Type B pancreatic cell (in vitro differentiated cells): ENCODE data around the gene OST4. TPM values are rescaled to one million over a fixed set of nuclear protein-coding genes. Genes with fewer than 3 reads are reported as not detected.

Experiments used
- DNase-seq: peaks from one replicate; pipeline ENCODE4 v3.0.0; 2021; ENCODE audit warnings: mixed read lengths; ENCODE audit not compliant: unreplicated experiment; ENCODE audit errors: extremely low spot score
- H3K27ac Mint-ChIP-seq: 2 replicates; pipeline ENCODE4 v1.8.0; 2021; ENCODE audit warnings: mild to moderate bottlenecking, mixed read lengths
- H3K27me3 Mint-ChIP-seq: 2 replicates; pipeline ENCODE4 v1.8.0; 2021; ENCODE audit warnings: mixed read lengths
- H3K36me3 Mint-ChIP-seq: 2 replicates; pipeline ENCODE4 v1.8.0; 2021; ENCODE audit warnings: mixed read lengths
- H3K4me1 Mint-ChIP-seq: one replicate; pipeline ENCODE4 v1.8.0; 2021; ENCODE audit warnings: mixed read lengths; ENCODE audit not compliant: unreplicated experiment
- H3K4me3 Mint-ChIP-seq: 2 replicates; pipeline ENCODE4 v1.8.0; 2021; ENCODE audit warnings: mild to moderate bottlenecking, mixed read lengths
- H3K9me3 Mint-ChIP-seq: 2 replicates; pipeline ENCODE4 v1.8.0; 2021; ENCODE audit warnings: mixed read lengths
- total RNA-seq: library from RNA; stranded (reverse); gene quantifications from 2 replicates; pipeline ENCODE4 v1.2.1, GENCODE V29; 2021; ENCODE audit warnings: low replicate concordance
- TF ChIP-seq, protein P1 (sequence below): fragments of 200-600 bp; sonication (generic); conservative IDR thresholded peaks from 2 replicates; pipeline ENCODE4 v1.5.0; 2021; ENCODE audit warnings: antibody characterized with exemption, mild to moderate bottlenecking

Gene OST4
- total RNA-seq, 1 donor from 2014 or later, result 298 TPM

DNA sequence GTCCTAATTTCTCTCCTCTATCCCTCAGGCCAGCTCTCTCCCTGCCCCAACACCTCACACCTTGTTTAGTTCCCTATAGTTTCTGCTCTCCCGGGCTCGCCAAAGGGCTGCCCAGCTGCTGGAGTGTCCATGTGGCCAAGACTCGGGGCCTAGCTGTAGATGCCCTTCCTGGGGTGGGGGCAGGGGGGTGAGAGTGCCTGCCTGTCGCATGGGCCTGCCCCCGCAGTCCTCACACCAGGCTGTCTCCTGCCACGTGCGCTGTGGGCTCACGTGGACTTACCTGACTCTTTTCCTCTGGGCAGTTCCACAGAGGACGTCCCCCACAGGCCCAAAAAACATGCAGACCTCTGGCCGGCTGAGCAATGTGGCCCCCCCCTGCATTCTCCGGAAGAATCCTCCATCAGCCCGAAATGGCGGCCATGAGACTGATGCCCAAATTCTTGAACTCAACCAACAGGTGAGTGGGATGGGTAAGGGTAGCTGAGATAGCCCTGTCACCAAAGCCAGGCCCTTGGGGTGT lies 46.1 kb downstream of the OST4 start:
- Mint-ChIP-seq H3K4me1 (peaks cover 17% of the 10 kb centered on the region), H3K4me3 (no peak overlapping the region), H3K27ac (no peak overlapping the region), H3K9me3 (no peaks in the 10 kb centered on the region), H3K36me3 (peaks cover 7% of the 10 kb centered on the region), H3K27me3 (no peaks in the 10 kb centered on the region)
- DNase-seq, result no peak
- TF ChIP-seq, protein P1, sequence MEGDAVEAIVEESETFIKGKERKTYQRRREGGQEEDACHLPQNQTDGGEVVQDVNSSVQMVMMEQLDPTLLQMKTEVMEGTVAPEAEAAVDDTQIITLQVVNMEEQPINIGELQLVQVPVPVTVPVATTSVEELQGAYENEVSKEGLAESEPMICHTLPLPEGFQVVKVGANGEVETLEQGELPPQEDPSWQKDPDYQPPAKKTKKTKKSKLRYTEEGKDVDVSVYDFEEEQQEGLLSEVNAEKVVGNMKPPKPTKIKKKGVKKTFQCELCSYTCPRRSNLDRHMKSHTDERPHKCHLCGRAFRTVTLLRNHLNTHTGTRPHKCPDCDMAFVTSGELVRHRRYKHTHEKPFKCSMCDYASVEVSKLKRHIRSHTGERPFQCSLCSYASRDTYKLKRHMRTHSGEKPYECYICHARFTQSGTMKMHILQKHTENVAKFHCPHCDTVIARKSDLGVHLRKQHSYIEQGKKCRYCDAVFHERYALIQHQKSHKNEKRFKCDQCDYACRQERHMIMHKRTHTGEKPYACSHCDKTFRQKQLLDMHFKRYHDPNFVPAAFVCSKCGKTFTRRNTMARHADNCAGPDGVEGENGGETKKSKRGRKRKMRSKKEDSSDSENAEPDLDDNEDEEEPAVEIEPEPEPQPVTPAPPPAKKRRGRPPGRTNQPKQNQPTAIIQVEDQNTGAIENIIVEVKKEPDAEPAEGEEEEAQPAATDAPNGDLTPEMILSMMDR, result no peak

DNA sequence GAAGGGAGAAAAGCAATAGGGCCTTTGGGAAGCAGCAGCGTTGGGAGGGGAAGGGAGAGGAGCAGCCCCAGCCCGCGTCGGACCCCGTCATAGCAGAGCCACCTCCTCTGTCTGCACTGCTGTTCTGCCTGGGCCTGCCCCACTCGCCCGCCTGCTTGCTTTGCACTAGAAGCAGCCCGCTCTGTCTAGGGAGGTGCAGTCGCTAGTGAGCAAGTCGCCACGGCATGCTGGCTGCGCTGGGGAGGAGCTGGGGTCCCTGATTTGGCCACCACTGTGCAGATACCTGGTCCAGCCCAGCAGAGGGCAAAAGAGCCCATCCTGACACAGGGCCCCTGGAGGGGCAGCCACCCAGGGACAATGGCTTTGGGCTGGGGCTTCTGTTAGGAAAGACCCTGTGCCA lies 46.6 kb downstream of the OST4 start:
- TF ChIP-seq, protein P1, result peak; percentile 19
- peaks cover 7% of the 10 kb centered on the region for H3K36me3 Mint-ChIP-seq
- no peak overlapping the region for H3K27ac Mint-ChIP-seq
- DNase-seq, result no peak
- no peak overlapping the region for H3K4me3 Mint-ChIP-seq
- peaks cover 19% of the 10 kb centered on the region for H3K4me1 Mint-ChIP-seq
- H3K27me3 Mint-ChIP-seq, result no peaks in the 10 kb centered on the region
- H3K9me3 Mint-ChIP-seq, result no peaks in the 10 kb centered on the region

DNA sequence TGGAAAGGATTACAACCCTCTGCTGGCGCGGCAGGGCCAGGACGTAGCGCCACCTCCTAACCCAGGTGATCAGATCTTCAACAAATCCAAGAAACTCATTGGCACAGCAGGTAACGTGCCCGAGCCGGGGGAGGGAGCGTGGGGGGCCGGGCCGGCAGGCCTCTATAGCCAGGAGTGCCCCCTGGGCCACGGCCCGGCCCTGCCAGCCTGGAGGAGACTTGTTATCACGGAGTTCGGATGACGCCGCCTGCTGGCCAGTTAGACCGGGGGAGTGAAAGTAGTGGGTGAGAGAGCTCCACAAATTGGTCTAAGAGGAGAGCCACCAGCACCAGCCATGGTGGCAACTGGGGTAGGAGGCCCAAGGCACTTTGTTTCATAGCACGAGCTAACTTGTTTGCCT lies 47.3 kb downstream of the OST4 start:
- Mint-ChIP-seq H3K27me3 (no peaks in the 10 kb centered on the region), H3K27ac (no peak overlapping the region), H3K9me3 (no peaks in the 10 kb centered on the region), H3K36me3 (peaks cover 7% of the 10 kb centered on the region), H3K4me1 (peaks cover 24% of the 10 kb centered on the region), H3K4me3 (no peak overlapping the region)
- TF ChIP-seq, protein P1, result peak; percentile 32
- DNase-seq, result no peak

DNA sequence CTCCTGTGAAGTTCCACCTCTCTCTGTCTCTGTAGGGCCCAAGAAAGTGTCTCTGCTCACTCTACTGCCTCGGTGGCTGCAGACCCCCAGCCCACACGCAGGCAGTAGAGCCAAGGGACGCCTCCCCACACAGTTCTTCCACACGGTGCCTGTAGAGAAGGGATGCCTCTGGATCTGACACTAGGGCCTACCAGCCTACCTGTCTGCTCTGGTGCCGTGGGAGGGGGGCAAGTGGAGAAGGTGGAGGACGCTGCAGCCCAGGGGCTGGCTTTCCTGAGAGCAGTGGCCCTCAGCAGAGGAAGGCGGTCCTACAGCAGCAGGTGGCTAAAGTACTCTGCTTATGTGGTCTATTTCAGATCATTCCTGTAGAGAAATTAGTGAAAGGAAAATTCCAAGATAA lies 47.7 kb downstream of the OST4 start:
- Mint-ChIP-seq H3K27ac (no peak overlapping the region), H3K4me1 (peaks cover 24% of the 10 kb centered on the region), H3K4me3 (no peak overlapping the region), H3K36me3 (peaks cover 7% of the 10 kb centered on the region), H3K9me3 (no peaks in the 10 kb centered on the region), H3K27me3 (no peaks in the 10 kb centered on the region)
- TF ChIP-seq, protein P1, result no peak
- DNase-seq, result no peak

DNA sequence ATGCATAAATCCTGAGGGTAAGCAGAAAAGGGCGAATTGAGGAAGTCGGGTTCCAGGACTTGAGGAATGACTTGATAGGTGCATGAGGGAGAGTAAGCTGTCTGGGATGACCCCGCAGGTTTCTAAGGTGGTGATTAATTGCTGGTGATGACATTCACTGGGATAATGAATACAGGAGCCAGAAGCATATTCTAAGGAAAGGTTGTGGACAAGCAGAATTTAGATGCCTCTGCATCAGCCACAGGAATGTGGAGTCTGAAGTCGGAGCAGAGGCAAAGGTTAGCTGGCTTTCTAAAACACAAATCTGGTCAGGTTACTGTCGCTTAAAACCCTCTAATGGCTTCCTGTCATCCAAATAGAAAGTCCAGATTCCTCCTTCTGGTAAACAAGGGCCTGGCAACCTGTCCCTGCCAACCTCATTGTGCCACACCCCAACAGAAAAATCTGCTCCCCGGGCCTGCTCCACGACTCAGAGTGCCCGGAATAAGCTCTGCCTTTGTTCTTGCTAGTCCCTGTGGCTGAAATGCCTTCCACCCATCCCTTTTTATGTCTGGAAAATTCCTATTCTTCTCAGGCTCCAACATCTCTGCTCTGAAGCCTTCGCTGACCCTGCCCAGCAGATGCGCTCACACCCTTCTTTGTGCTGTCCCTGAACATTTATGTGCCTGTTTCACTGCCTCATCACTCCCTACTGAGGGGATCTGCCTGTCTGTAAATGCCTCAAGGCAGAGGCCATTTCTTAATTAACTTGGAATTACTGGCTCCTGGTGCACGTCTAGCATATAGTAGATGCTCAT lies 50.0 kb downstream of the OST4 start:
- Mint-ChIP-seq H3K4me3 (no peak overlapping the region), H3K4me1 (peaks cover 24% of the 10 kb centered on the region), H3K36me3 (peaks cover 7% of the 10 kb centered on the region), H3K27me3 (no peaks in the 10 kb centered on the region), H3K9me3 (no peaks in the 10 kb centered on the region), H3K27ac (peak overlapping the region; percentile 79)
- TF ChIP-seq, protein P1, result no peak
- DNase-seq, result no peak

Other genes with a start within 250 kb of the OST4 start
- 8.5 and 51.1 TPM in 2 replicates for gene DPYSL5, start 223.5 kb downstream of the OST4 start, total RNA-seq
- gene MAPRE3, start 101.0 kb downstream of the OST4 start, total RNA-seq, result 13.5 and 14.4 TPM in 2 replicates
- 83.9 and 96.1 TPM in 2 replicates for gene TMEM214, start 38.7 kb downstream of the OST4 start, total RNA-seq
- 24.3 and 57.3 TPM in 2 replicates for gene AGBL5, start 20.0 kb downstream of the OST4 start, total RNA-seq
- 2.7 and 60.7 TPM in 2 replicates for gene EMILIN1, start 7.0 kb upstream of the OST4 start, total RNA-seq
- 14.7 and 28.4 TPM in 2 replicates for gene KHK, start 15.1 kb upstream of the OST4 start, total RNA-seq
- 1.8 and 2.4 TPM in 2 replicates for gene CGREF1, start 47.5 kb upstream of the OST4 start, total RNA-seq
- gene ABHD1, start 52.2 kb upstream of the OST4 start, total RNA-seq, result 0.12 and 0.51 TPM in 2 replicates
- 52.3 and 53.6 TPM in 2 replicates for gene PREB, start 63.0 kb upstream of the OST4 start, total RNA-seq
- not detected in 2 replicates for gene PRR30, start 67.8 kb upstream of the OST4 start, total RNA-seq
- gene TCF23, start 77.3 kb upstream of the OST4 start, total RNA-seq, result not detected in 2 replicates
- 97.4 and 103 TPM in 2 replicates for gene ATRAID, start 140.4 kb upstream of the OST4 start, total RNA-seq
- gene SLC5A6, start 140.6 kb upstream of the OST4 start, total RNA-seq, result 63.6 and 76.3 TPM in 2 replicates
- 51.6 and 85.1 TPM in 2 replicates for gene CAD, start 145.7 kb upstream of the OST4 start, total RNA-seq
- gene SLC30A3, start 191.4 kb upstream of the OST4 start, total RNA-seq, result 0.19 and 0.53 TPM in 2 replicates
- not detected in 2 replicates for gene DNAJC5G, start 203.8 kb upstream of the OST4 start, total RNA-seq
- not detected in 2 replicates for gene TRIM54, start 210.8 kb upstream of the OST4 start, total RNA-seq
- 0.74 and 4.1 TPM in 2 replicates for gene UCN, start 236.8 kb upstream of the OST4 start, total RNA-seq